Measurements from ENCODE around the gene PITPNM1. TPM values are rescaled to one million over a fixed set of nuclear protein-coding genes. Genes with fewer than 3 reads are reported as not detected.

Gene PITPNM1
- total RNA-seq, 4 donors from 2014 or later, result 7.9 to 89.7 (median 15.2) TPM

DNA sequence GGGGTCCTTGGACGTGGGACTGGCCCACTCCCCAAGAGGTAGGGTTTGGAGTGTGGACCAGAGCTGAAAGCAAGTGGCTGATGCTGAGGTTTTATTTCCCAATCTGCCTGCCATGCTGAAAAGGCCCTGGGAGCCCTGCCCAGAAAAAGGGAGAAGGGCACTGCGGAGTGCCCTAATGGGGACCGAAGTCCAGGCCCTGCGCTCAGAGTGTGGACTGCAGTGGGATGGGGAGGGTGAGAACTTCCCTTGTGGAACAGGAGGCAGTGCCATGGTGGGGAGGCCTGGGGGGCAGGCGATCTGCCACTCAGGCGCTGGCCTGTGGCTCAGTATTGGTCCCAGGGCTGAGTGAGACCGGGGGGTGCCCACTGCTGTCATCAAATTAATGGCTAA is 56.9 kb downstream of the PITPNM1 start:
- no peaks in the 10 kb centered on the region for H3K4me1 ChIP-seq
- intact Hi-C loops (cut with DNase I; ENCODE audit: low total_unique reads), result no loop called here
- TF ChIP-seq, protein P1, sequence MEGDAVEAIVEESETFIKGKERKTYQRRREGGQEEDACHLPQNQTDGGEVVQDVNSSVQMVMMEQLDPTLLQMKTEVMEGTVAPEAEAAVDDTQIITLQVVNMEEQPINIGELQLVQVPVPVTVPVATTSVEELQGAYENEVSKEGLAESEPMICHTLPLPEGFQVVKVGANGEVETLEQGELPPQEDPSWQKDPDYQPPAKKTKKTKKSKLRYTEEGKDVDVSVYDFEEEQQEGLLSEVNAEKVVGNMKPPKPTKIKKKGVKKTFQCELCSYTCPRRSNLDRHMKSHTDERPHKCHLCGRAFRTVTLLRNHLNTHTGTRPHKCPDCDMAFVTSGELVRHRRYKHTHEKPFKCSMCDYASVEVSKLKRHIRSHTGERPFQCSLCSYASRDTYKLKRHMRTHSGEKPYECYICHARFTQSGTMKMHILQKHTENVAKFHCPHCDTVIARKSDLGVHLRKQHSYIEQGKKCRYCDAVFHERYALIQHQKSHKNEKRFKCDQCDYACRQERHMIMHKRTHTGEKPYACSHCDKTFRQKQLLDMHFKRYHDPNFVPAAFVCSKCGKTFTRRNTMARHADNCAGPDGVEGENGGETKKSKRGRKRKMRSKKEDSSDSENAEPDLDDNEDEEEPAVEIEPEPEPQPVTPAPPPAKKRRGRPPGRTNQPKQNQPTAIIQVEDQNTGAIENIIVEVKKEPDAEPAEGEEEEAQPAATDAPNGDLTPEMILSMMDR (IDR thresholded peaks at IDR 0.05), result no peak
- no peak for TF ChIP-seq POLR2A (IDR thresholded peaks at IDR 0.05)
- H3K4me3 ChIP-seq, result no peak overlapping the region
- no peaks in the 10 kb centered on the region for H3K36me3 ChIP-seq
- H3K27ac ChIP-seq, result no peak overlapping the region
- H3K27me3 ChIP-seq, result no peaks in the 10 kb centered on the region
- no peak for DNase-seq
- no peaks in the 10 kb centered on the region for H3K9me3 ChIP-seq

DNA sequence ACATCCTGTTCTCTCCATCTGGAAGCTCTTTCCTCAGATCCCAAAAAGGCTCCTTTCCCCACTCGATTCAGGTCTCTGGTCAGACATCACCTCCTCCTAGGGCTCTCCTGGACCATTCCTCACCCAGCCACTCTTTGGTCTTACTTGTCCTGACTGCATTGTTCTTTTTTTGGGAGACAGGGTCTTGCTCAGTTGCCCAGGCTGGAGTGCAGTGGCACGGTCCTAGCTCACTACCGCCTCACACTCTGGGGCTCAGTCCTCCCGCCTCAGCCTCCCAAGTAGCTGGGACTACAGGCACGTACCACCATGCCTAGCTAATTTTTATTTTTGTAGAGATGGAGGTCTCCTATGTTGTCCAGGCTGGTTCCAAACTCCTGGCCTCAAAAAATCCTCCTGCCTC is 59.6 kb downstream of the PITPNM1 start:
- H3K4me3 ChIP-seq, result no peak overlapping the region
- H3K9me3 ChIP-seq, result no peaks in the 10 kb centered on the region
- H3K27me3 ChIP-seq, result no peaks in the 10 kb centered on the region
- no peak for DNase-seq
- H3K4me1 ChIP-seq, result no peaks in the 10 kb centered on the region
- TF ChIP-seq POLR2A (IDR thresholded peaks at IDR 0.05), result no peak
- TF ChIP-seq, protein P1 (IDR thresholded peaks at IDR 0.05), result no peak
- H3K27ac ChIP-seq, result no peak overlapping the region
- H3K36me3 ChIP-seq, result no peaks in the 10 kb centered on the region
- intact Hi-C loops (cut with DNase I; ENCODE audit: low total_unique reads), result no loop called here

DNA sequence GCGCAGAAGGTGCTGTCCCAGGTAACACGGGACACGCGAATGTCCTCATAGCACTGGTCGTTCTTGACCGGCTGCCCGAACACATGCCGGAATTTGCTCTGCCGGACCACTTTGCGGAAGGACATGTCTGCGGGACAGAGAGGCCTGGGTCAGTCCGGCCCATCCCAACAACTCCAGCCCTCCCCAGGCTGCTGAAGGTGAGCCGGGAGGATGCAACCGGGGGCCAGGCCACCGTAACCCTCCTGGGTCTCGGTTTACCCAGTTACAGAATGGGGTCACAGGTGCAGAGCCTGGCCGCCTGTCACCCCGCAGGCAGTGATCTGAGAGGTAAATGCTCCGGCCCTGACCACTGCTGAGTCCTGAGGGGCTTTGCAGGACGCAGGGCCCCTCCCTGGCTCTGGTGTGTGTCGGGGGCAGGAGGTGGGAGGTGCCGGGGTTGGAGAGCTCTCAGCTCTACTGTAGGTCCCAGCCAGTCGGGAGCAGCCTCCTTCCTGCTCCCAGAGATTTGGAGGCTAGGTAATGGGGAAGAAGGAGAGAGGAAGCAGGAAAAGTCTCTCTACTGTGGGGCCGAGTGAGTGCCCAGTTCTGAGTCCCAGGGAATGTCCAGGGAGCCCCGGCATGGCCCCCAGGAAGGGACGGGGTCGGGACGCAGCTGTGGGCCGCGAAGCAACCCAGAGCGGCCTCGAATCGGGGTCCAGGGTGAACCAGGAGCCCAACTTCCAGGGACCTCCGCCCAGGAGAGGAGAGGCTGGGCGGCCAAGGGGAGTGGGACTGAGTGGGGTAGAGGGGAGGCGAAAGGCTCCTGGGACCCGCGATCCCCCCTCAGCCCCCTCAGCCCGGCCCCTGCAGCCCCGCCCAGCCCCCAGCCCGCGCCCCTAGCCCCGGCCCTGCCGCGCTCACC is 62.4 kb downstream of the PITPNM1 start:
- Histone ChIP-seq H3K4me1 (no peaks in the 10 kb centered on the region), H3K9me3 (no peaks in the 10 kb centered on the region), H3K36me3 (no peaks in the 10 kb centered on the region), H3K4me3 (peak overlapping the region; percentile 45 to 93), H3K27ac (peak overlapping the region; percentile 94 to 99), H3K27me3 (no peaks in the 10 kb centered on the region)
- TF ChIP-seq, protein P1 (IDR thresholded peaks at IDR 0.05), result no peak
- no peak for TF ChIP-seq POLR2A (IDR thresholded peaks at IDR 0.05)
- intact Hi-C loops (cut with DNase I; ENCODE audit: low total_unique reads), result no loop called here
- no peak for DNase-seq

Small RNA genes within 50 kb of the gene (microRNA-seq; reads per million reads assigned to microRNA genes)
- not detected for gene MIR6752 (ENCODE audit: borderline microRNAs expressed, borderline replicate concordance)

Small RNA genes within 50 kb of the gene (small RNA-seq; reads per million reads assigned to genes)
- gene MIR6752, result not detected

Other genes with a start within 250 kb of the PITPNM1 start
- gene GRK2, start 238.9 kb downstream of the PITPNM1 start, total RNA-seq, result 10 to 100 TPM; 25.0 to 93.8 (median 64.2) TPM
- 10 to 100 TPM in 3 of 4 donors, 1 to 10 TPM in 1; 7.4 to 63.7 (median 22.5) TPM for gene ANKRD13D, start 216.1 kb downstream of the PITPNM1 start, total RNA-seq
- 10 to 100 TPM in 3 of 4 donors, 1 to 10 TPM in 1; 7.7 to 48.8 (median 19.1) TPM for gene SSH3, start 201.8 kb downstream of the PITPNM1 start, total RNA-seq
- gene POLD4, start 151.8 kb downstream of the PITPNM1 start, total RNA-seq, result 10 to 100 TPM in 3 of 4 donors, 1 to 10 TPM in 1; 8.7 to 65.6 (median 31.3) TPM
- gene CLCF1, start 131.8 kb downstream of the PITPNM1 start, total RNA-seq, result 10 to 100 TPM in 1 of 4 donors, 1 to 10 TPM in 2, under 1 TPM in 1; 0.77 to 19.3 (median 7.4) TPM
- 10 to 100 TPM in 2 of 4 donors, 1 to 10 TPM in 2; 2.6 to 37.3 (median 11.6) TPM for gene RAD9A, start 113.4 kb downstream of the PITPNM1 start, total RNA-seq
- 100 to 1,000 TPM in 1 of 4 donors, 10 to 100 TPM in 3; 15.9 to 180 (median 77.1) TPM for gene PPP1CA, start 103.5 kb downstream of the PITPNM1 start, total RNA-seq
- gene TBC1D10C, start 101.3 kb downstream of the PITPNM1 start, total RNA-seq, result 1 to 10 TPM in 2 of 4 donors, not detected in 2; 1.3 to 2.5 TPM
- 1 to 10 TPM in 1 of 4 donors, under 1 TPM in 1, not detected in 2; 0.76 to 3.3 TPM for gene CARNS1, start 89.7 kb downstream of the PITPNM1 start, total RNA-seq
- gene RPS6KB2, start 76.9 kb downstream of the PITPNM1 start, total RNA-seq, result 10 to 100 TPM; 25.6 to 45.0 (median 30.7) TPM
- 1 to 10 TPM in 3 of 4 donors, under 1 TPM in 1; 0.29 to 5.0 (median 1.9) TPM for gene PTPRCAP, start 67.7 kb downstream of the PITPNM1 start, total RNA-seq
- 10 to 100 TPM; 34.7 to 79.2 (median 69.0) TPM for gene CORO1B, start 61.9 kb downstream of the PITPNM1 start, total RNA-seq
- gene GPR152, start 52.6 kb downstream of the PITPNM1 start, total RNA-seq, result not detected
- 1 to 10 TPM in 1 of 4 donors, under 1 TPM in 1, not detected in 2; 0.67 to 1.9 TPM for gene CABP4, start 50.0 kb downstream of the PITPNM1 start, total RNA-seq
- gene TMEM134, start 36.1 kb downstream of the PITPNM1 start, total RNA-seq, result 10 to 100 TPM in 3 of 4 donors, 1 to 10 TPM in 1; 6.9 to 59.5 (median 36.0) TPM
- 100 to 1,000 TPM in 1 of 4 donors, 10 to 100 TPM in 3; 52.9 to 131 (median 85.5) TPM for gene AIP, start 22.3 kb downstream of the PITPNM1 start, total RNA-seq
- gene CDK2AP2, start 2.8 kb upstream of the PITPNM1 start, total RNA-seq, result 10 to 100 TPM in 1 of 4 donors, 1 to 10 TPM in 3; 2.1 to 28.7 (median 6.9) TPM
- gene CABP2, start 18.1 kb upstream of the PITPNM1 start, total RNA-seq, result not detected
- 100 to 1,000 TPM; 410 to 885 (median 651) TPM for gene GSTP1, start 78.4 kb upstream of the PITPNM1 start, total RNA-seq
- gene NDUFV1, start 101.6 kb upstream of the PITPNM1 start, total RNA-seq, result 100 to 1,000 TPM in 3 of 4 donors, 10 to 100 TPM in 1; 75.6 to 207 (median 142) TPM
- 1 to 10 TPM in 2 of 4 donors, not detected in 2; 3.5 to 7.6 TPM for gene NUDT8, start 124.6 kb upstream of the PITPNM1 start, total RNA-seq
- gene TBX10, start 134.4 kb upstream of the PITPNM1 start, total RNA-seq, result not detected
- not detected for gene ACY3, start 145.4 kb upstream of the PITPNM1 start, total RNA-seq
- 1 to 10 TPM in 1 of 4 donors, not detected in 3; 1.2 TPM for gene ALDH3B2, start 169.3 kb upstream of the PITPNM1 start, total RNA-seq